GM23248 (cell line): Measurements from ENCODE around the gene POMT2. TPM values are rescaled to one million over a fixed set of nuclear protein-coding genes. Genes with fewer than 3 reads are reported as not detected.

ENCODE experiments used
- DNase-seq: peaks from one replicate; pipeline ENCODE4 v3.0.0-alpha.2; 2015
- H2AFZ ChIP-seq: fragments of 200-600 bp; sonication (generic); 2 replicates; pipeline ENCODE4 v1.6.1; 2016; ENCODE audit warnings: antibody characterized with exemption
- H3F3A ChIP-seq: fragments of 200-600 bp; sonication (generic); 2 replicates; pipeline ENCODE4 v1.6.1; 2016; ENCODE audit warnings: mild to moderate bottlenecking, antibody characterized with exemption, mixed run types; ENCODE audit not compliant: insufficient read depth
- H3K27ac ChIP-seq: fragments of 200-600 bp; sonication (generic); 2 replicates; pipeline ENCODE4 v1.5.1; 2016; ENCODE audit warnings: mild to moderate bottlenecking
- H3K27me3 ChIP-seq: fragments of 200-600 bp; sonication (generic); replicated peaks from 2 replicates; pipeline ENCODE4 v1.6.1; 2016; ENCODE audit warnings: mild to moderate bottlenecking; ENCODE audit not compliant: insufficient read depth
- H3K36me3 ChIP-seq: fragments of 200-600 bp; sonication (generic); 2 replicates; pipeline ENCODE4 v1.6.1; 2016; ENCODE audit warnings: low read depth, mild to moderate bottlenecking
- H3K4me1 ChIP-seq: fragments of 200-600 bp; sonication (generic); 2 replicates; pipeline ENCODE4 v1.6.1; 2016; ENCODE audit warnings: mild to moderate bottlenecking; ENCODE audit not compliant: insufficient read depth
- H3K4me2 ChIP-seq: fragments of 200-600 bp; sonication (generic); one replicate; pipeline ENCODE4 v1.6.1; 2016; ENCODE audit warnings: mild to moderate bottlenecking; ENCODE audit not compliant: unreplicated experiment
- H3K4me3 ChIP-seq: fragments of 200-600 bp; sonication (generic); 2 replicates; pipeline ENCODE4 v1.5.1; 2016; ENCODE audit warnings: mild to moderate bottlenecking
- H3K79me2 ChIP-seq: fragments of 200-600 bp; sonication (generic); 2 replicates; pipeline ENCODE4 v1.6.1; 2016; ENCODE audit warnings: mild to moderate bottlenecking; ENCODE audit not compliant: insufficient read depth
- H3K9ac ChIP-seq: fragments of 200-600 bp; sonication (generic); 2 replicates; pipeline ENCODE4 v1.6.1; 2016; ENCODE audit warnings: mild to moderate bottlenecking
- H3K9me2 ChIP-seq: fragments of 200-600 bp; sonication (generic); 2 replicates; pipeline ENCODE4 v1.6.1; 2016; ENCODE audit warnings: mixed run types, mild to moderate bottlenecking, moderate library complexity; ENCODE audit not compliant: insufficient read depth
- H3K9me3 ChIP-seq: fragments of 200-600 bp; sonication (generic); one replicate; pipeline ENCODE4 v1.6.1; 2017; ENCODE audit warnings: low read depth
- H4K20me1 ChIP-seq: fragments of 200-600 bp; sonication (generic); 2 replicates; pipeline ENCODE4 v1.6.0; 2016; ENCODE audit not compliant: insufficient read depth
- EZH2 ChIP-seq: fragments of 200-600 bp; sonication (generic); IDR thresholded peaks from 2 replicates; pipeline ENCODE4 v1.6.1; 2018; ENCODE audit warnings: antibody characterized with exemption, mild to moderate bottlenecking; ENCODE audit not compliant: insufficient read depth, poor library complexity, severe bottlenecking
- EZH2phosphoT487 ChIP-seq: fragments of 200-600 bp; sonication (generic); IDR thresholded peaks from 2 replicates; pipeline ENCODE4 v1.6.1; 2018; ENCODE audit warnings: antibody characterized with exemption, moderate library complexity, mild to moderate bottlenecking, low read depth; ENCODE audit not compliant: insufficient read depth
- WGBS, 2 experiments: methylation state at CpG; one replicate each; pipeline ENCODE4 v1.1.6; 2015 to 2017; ENCODE audit warnings: low lambda C conversion rate in 2 of 2, low coverage in 1 of 2; ENCODE audit errors: missing lambda C conversion rate in 2 of 2; 5-methylcytosine and 5-hydroxymethylcytosine counted together
- in situ Hi-C: fragments of 300-500 bp; cut with MboI; formaldehyde crosslinking; loops from 2 replicates; pipeline ENCODE4 v1.15.0; 2020
- polyA plus RNA-seq: library from polyadenylated mRNA; unstranded; fragments of >200 nt; fragmentation: Nextera tagmentation; extraction: Ambion mirVana; gene quantifications from 2 replicates; pipeline ENCODE4 v1.2.1, GENCODE V29; 2016
- total RNA-seq: library from RNA; depleted of rRNA; stranded (reverse); fragments of >200 nt; shearing (Covaris generic); gene quantifications from 2 replicates; pipeline ENCODE4 v1.2.3, GENCODE V29; 2014

Gene POMT2
- total and polyA plus RNA-seq, 2 experiments from 2014 or later = 20.7 to 28.3 TPM

GRCh38 chr14:77276959-77277358, 43.7 kb downstream of the POMT2 start:
- H3F3A ChIP-seq = no peaks in the 10 kb centered on the region
- no peaks in the 10 kb centered on the region for H3K9me2 ChIP-seq
- no peak overlapping the region for H3K4me2 ChIP-seq
- H2AFZ ChIP-seq = no peak overlapping the region
- TF ChIP-seq EZH2 (no peak), EZH2phosphoT487 (no peak)
- no peak overlapping the region for H3K4me3 ChIP-seq
- 76 to 80% methylated on average over 12 of the region's 12 CpGs for WGBS, 2 experiments
- DNase-seq = no peak
- in situ Hi-C loops = no loop called here
- H3K27me3 ChIP-seq = peaks cover 4% of the 10 kb centered on the region; the same call in 1 of the 2 replicates
- no peaks in the 10 kb centered on the region for H3K79me2 ChIP-seq
- no peak overlapping the region for H3K9ac ChIP-seq
- H3K36me3 ChIP-seq = no peaks in the 10 kb centered on the region
- no peak overlapping the region for H3K27ac ChIP-seq
- no peaks in the 10 kb centered on the region for H3K4me1 ChIP-seq
- no peaks in the 10 kb centered on the region for H3K9me3 ChIP-seq
- no peaks in the 10 kb centered on the region for H4K20me1 ChIP-seq

GRCh38 chr14:77276295-77276935, 44.3 kb downstream of the POMT2 start:
- Histone ChIP-seq H3K4me3 (no peak overlapping the region), H3K9me3 (no peaks in the 10 kb centered on the region), H2AFZ (no peak overlapping the region), H3K9me2 (no peaks in the 10 kb centered on the region), H4K20me1 (no peaks in the 10 kb centered on the region), H3K79me2 (no peaks in the 10 kb centered on the region), H3K9ac (no peak overlapping the region), H3K4me2 (no peak overlapping the region), H3K27ac (no peak overlapping the region), H3K27me3 (peaks cover 9% of the 10 kb centered on the region; the same call in 1 of the 2 replicates), H3F3A (no peaks in the 10 kb centered on the region), H3K36me3 (no peaks in the 10 kb centered on the region), H3K4me1 (no peaks in the 10 kb centered on the region)
- 91 to 92% methylated on average over 15 of the region's 15 CpGs for WGBS, 2 experiments
- no peak for DNase-seq
- no peak for TF ChIP-seq EZH2phosphoT487
- no peak for TF ChIP-seq EZH2
- in situ Hi-C loops = no loop called here

GRCh38 chr14:77275601-77276017, 45.1 kb downstream of the POMT2 start:
- no peak for TF ChIP-seq EZH2phosphoT487
- in situ Hi-C loops = no loop called here
- Histone ChIP-seq H3F3A (no peaks in the 10 kb centered on the region), H3K27me3 (peaks cover 13% of the 10 kb centered on the region; the same call in 1 of the 2 replicates), H3K9me2 (no peaks in the 10 kb centered on the region), H2AFZ (no peak overlapping the region), H3K4me1 (no peaks in the 10 kb centered on the region), H3K27ac (no peak overlapping the region), H3K4me2 (no peak overlapping the region), H3K9ac (no peak overlapping the region), H3K9me3 (no peaks in the 10 kb centered on the region), H3K36me3 (no peaks in the 10 kb centered on the region), H3K4me3 (no peak overlapping the region), H3K79me2 (no peaks in the 10 kb centered on the region), H4K20me1 (no peaks in the 10 kb centered on the region)
- 47 to 51% methylated on average over 8 of the region's 8 CpGs for WGBS, 2 experiments
- no peak for DNase-seq

GRCh38 chr14:77275041-77275580, 45.6 kb downstream of the POMT2 start:
- no peak overlapping the region for H2AFZ ChIP-seq
- H3K9me2 ChIP-seq = no peaks in the 10 kb centered on the region
- peaks cover 13% of the 10 kb centered on the region; the same call in 1 of the 2 replicates for H3K27me3 ChIP-seq
- H3K4me2 ChIP-seq = no peak overlapping the region
- in situ Hi-C loops = no loop called here
- H3K36me3 ChIP-seq = no peaks in the 10 kb centered on the region
- no peak for DNase-seq
- H3K9me3 ChIP-seq = no peaks in the 10 kb centered on the region
- no peaks in the 10 kb centered on the region for H3K4me1 ChIP-seq
- no peaks in the 10 kb centered on the region for H4K20me1 ChIP-seq
- H3K79me2 ChIP-seq = no peaks in the 10 kb centered on the region
- H3F3A ChIP-seq = no peaks in the 10 kb centered on the region
- no peak overlapping the region for H3K9ac ChIP-seq
- TF ChIP-seq EZH2phosphoT487 = no peak
- TF ChIP-seq EZH2 = no peak
- no peak overlapping the region for H3K27ac ChIP-seq
- H3K4me3 ChIP-seq = no peak overlapping the region
- WGBS, 2 experiments = 30 to 41% methylated on average over 5 of the region's 5 CpGs
